ENCODE measurements around the gene WEE1.

The WEE1 gene

DNA sequence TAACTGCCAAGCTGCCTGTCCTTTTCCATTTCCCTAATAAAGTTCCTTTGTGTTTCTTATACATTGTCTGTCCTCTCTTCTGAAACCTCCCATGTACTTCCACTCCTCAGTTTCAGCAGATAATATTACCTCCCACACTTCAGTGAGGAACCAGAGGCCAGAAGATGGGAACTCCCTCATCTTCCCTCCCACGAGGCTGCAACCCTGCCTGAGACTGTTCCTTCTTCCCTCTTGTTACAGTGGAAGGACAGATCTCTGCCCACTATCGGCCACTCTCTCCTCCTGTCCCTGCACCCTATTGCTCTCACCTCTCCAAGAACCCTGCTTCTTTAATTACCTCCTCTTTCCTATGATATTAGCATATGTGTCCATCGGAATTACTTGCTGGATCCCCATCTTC is 52.3 kb downstream of the WEE1 start:
- no peak for FAIRE-seq

DNA sequence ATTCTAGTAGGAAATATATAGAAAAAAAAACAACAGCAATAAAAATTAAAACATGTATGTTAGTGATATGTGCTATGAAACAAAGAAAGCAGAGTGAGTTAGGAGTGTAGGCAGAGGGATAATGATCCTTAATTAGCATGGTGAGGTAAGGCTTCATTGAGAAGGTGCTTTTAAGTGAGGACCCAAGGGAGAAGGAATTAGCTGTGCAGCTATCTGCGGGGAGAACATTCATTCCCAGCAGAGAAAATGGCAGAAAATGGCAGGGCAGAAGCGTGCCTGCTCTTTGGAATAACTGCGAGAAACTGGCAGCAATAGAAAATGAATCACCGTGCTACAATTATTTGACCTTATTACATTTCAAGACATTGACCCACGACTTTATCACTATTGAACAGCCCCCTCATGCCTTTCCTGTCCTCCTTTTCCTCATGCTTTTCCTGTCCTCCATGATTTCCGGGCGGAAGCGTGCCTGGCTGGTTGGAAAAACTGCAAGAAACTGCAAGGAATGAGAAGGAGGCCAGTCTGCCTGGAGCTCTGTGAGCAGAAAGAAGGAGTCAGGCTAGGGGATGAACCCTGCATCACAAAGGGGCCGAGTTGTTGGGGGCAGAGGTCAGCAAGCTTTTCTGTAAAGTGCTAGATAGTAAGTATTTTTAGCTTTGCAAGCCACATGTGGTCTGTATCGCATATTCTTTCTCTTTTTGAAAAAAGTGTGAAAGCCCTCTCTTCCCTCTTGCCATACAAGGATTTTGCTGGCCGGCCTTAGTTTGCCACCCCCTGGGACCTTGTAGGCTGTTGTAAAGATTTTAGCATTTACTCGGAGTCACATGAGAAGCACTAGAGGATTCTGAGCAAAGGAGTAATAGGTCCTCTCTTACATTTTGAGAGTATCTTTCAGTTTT is 53.3 kb downstream of the WEE1 start:
- FAIRE-seq: no peak

DNA sequence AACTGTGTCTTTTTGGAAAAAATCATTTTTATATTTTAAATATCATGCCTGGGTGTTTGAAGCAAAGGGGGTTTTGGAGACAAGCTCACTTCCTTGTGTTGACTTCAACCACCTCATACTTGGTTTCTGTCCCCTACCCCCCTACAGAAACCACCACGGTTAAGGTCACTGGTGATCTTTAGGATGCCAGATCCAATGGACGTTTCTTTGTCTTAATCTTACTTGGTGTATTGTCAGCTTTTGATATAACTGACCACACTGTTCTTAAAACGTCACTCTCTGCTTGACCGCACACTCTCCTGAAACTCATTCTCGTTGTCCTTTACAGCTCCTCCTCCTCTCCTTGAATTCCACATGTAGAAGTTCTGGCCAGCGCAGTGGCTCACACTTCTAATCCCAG is 55.6 kb downstream of the WEE1 start:
- FAIRE-seq: no peak

DNA sequence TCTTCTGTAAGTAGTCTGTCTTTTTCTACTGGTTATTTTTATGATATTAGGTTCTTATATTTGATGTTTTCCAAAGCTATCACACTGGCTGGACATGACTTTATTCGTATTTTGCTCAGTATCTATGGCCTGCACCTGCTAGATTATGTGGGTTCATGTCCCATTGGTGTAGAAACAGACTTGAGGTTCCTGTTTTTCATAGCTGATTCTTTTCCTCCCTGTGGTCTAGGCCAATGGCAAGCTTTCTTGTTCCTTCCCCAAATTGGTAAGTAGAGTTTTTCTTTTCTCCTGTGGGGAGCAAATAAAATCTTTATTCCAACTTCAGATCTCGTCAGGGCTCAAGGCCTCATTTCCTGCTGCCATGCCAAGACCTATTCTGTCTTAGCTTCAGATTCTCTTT is 60.2 kb downstream of the WEE1 start:
- FAIRE-seq: no peak

DNA sequence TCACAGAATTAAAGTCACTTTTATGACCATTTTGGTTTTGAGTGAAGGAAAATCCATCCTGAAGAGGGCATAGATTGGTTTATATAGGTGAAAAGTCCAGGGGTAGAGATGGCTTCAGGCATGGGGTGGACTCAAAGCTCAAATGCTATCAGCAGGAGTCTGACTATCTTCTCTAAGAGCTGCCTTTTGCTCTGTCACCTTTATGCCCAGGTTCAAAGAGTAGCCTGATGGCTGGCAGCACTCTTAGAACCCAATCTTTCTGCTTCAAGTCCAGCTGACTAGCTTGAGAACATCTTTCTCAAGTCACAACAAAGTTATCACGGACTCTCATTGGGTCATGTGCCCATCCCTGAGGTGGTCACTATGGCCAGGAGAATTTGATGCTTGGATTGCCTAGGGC is 63.2 kb downstream of the WEE1 start:
- no peak for FAIRE-seq

DNA sequence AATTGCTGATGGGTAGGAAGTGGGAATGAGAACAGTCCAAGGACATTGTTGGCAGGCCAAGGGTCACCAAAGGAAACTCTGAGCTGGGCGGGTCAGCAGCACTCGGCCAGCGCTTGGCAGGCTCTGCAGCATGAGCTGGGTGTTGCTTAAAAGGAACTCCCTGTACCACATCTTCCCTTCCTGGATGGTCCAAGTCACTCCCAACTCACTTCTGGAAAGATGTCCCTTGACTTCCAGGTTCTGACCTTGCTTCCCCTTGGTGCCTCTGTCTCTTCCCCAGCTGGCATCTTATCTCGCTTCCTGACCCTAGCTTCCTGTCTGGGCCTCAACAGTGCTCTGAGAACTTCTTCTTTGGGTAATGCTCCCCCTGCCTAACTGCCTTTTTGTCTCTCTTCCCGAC is 65.6 kb downstream of the WEE1 start:
- FAIRE-seq: no peak
